ENCODE measurements around the gene NCK2. TPM values are rescaled to one million over a fixed set of nuclear protein-coding genes. Genes with fewer than 3 reads are reported as not detected.
"Not testable (repeated sequence)": the region's sequence is repeated elsewhere in the genome, so short reads cannot be mapped to it uniquely, and the experiment has no call there.

NCK2 gene
- total RNA-seq, 1 donor from 2014 or later, result 86.2 TPM

DNA sequence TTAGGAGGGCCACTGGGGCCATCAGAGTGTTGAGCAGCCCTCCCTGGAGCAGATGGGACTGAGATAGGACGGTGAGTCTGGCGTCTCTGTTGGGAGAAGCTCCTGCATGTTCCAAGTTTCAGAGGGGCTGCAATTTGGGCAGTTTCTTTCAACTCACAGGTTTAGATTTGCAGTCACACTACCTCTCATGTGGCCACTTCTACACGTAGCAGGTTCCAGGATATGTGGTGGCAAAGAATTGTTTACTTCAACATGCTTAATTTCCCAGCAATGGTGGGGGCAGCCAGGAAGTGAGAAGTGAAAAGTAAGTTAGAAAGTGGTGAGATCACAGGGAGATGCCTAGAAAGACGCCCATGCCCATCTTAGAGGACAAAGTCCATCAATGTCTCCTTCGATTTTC lies 9.3 kb downstream of the NCK2 start:
- Mint-ChIP-seq H3K9me3 (peaks cover 5% of the 10 kb centered on the region), H3K4me3 (peak overlapping the region; percentile 70), H3K27ac (peak overlapping the region; percentile 90), H3K4me1 (peaks cover 87% of the 10 kb centered on the region), H3K27me3 (no peaks in the 10 kb centered on the region), H3K36me3 (ENCODE audit: low read depth) (peaks cover 74% of the 10 kb centered on the region)
- DNase-seq, result peak; percentile 90
- intact Hi-C loops (cut with micrococcal nuclease), result loop anchor here (1.0 to 2.0 kb wide), 2 partner anchors 8 to 15 kb away; no protein-coding TSS in a partner anchor

DNA sequence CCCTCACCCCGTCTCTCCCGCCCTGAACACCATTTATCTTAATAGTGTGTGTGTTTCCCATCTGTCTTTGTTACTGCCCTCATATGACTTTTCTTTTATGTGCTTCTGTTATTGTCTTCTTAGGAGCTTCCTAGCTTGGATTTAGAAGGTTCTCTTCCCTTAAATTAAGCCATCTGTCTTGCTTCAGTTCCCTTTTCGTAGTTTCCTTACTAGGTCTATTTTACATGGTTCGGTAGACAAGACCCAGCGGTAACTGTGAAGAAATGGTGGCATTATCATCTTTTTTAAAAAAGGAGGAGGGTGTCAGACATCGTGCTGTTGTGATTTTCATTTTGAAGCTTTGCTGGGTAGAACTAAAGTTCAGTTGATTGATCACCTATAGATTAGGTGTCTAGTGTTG lies 10.3 kb downstream of the NCK2 start:
- no peaks in the 10 kb centered on the region for H3K27me3 Mint-ChIP-seq
- no peak for DNase-seq
- peaks cover 71% of the 10 kb centered on the region for H3K36me3 Mint-ChIP-seq (ENCODE audit: low read depth)
- peaks cover 86% of the 10 kb centered on the region for H3K4me1 Mint-ChIP-seq
- intact Hi-C loops (cut with micrococcal nuclease), result loop anchor here (1.0 to 2.0 kb wide), 2 partner anchors 9 to 14 kb away; no protein-coding TSS in a partner anchor
- H3K27ac Mint-ChIP-seq, result peak overlapping the region; percentile 90
- peak overlapping the region; percentile 70 for H3K4me3 Mint-ChIP-seq
- peaks cover 5% of the 10 kb centered on the region for H3K9me3 Mint-ChIP-seq

DNA sequence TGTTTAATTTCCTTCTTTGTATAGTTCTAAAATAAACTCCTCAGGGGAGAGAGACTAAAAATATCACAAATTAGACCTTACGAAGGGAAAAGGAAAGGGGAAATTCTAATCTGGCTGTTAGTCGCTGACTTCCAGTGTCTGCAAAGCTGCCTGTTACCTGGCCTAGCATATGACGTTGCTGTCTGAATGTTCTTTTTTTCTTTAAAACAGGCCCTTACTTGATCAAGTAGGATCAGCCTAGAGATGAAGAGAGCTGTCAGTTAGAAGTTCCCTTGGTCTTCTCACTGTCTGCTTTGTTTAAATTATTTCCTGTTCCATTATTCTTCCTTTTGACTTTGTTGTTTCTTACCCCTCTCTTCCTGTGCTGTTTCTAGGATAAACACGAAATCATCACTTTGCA lies 11.2 kb downstream of the NCK2 start:
- H3K4me3 Mint-ChIP-seq, result peak overlapping the region; percentile 70
- peaks cover 86% of the 10 kb centered on the region for H3K4me1 Mint-ChIP-seq
- no peaks in the 10 kb centered on the region for H3K27me3 Mint-ChIP-seq
- peaks cover 4% of the 10 kb centered on the region for H3K9me3 Mint-ChIP-seq
- H3K36me3 Mint-ChIP-seq (ENCODE audit: low read depth), result peaks cover 66% of the 10 kb centered on the region
- intact Hi-C loops (cut with micrococcal nuclease), result loop anchor here (2.0 kb wide), 1 partner anchor 13 kb away; no protein-coding TSS in a partner anchor
- DNase-seq, result peak; percentile 70
- peak overlapping the region; percentile 90 for H3K27ac Mint-ChIP-seq

DNA sequence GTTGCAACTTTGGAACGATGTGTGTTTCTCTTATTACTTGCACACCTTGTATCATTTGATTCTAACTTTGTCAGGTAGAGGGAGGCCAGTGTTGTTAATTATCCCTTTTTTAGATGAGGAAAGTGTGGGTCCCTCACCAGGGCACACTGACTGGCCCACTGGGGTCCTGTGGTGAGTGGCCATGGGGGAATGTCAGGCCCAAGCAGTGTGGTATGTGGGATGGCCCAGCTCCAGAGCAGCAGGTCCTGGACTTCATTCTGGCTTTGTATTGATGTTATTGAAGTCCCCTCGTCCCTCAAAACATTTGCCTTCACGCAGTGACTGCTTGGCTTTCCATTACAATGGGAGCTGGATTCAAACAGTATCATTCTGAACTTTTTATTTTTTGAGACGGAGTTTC lies 11.7 kb downstream of the NCK2 start:
- Mint-ChIP-seq H3K4me3 (peak overlapping the region; percentile 70), H3K36me3 (ENCODE audit: low read depth) (peaks cover 61% of the 10 kb centered on the region), H3K4me1 (peaks cover 84% of the 10 kb centered on the region), H3K9me3 (no peaks in the 10 kb centered on the region), H3K27me3 (no peaks in the 10 kb centered on the region), H3K27ac (peak overlapping the region; percentile 90)
- DNase-seq, result no peak
- intact Hi-C loops (cut with micrococcal nuclease), result no loop called here

DNA sequence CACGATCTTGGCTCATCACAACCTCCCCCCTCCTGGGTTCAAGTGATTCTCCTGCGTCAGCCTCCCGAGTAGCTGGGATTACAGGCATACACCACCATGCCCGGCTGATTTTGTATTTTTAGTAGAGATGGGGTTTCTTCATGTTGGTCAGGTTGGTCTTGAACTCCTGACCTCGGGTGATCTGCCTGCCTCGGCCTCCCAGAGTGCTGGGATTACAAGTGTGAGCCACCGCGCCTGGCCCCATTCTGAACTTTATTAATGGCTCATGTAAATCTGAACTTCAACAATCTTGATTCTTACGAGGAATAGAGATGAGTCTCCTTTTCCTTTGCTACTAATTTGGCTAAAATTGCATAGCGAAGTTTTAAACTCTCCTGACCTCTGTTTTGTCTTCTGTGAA lies 12.2 kb downstream of the NCK2 start:
- peaks cover 60% of the 10 kb centered on the region for H3K36me3 Mint-ChIP-seq (ENCODE audit: low read depth)
- H3K27me3 Mint-ChIP-seq; DNase-seq; intact Hi-C loops (cut with micrococcal nuclease); H3K9me3 Mint-ChIP-seq: not testable (repeated sequence)
- H3K27ac Mint-ChIP-seq, result peak overlapping the region; percentile 90
- H3K4me1 Mint-ChIP-seq, result peaks cover 85% of the 10 kb centered on the region
- H3K4me3 Mint-ChIP-seq, result peak overlapping the region; percentile 63

DNA sequence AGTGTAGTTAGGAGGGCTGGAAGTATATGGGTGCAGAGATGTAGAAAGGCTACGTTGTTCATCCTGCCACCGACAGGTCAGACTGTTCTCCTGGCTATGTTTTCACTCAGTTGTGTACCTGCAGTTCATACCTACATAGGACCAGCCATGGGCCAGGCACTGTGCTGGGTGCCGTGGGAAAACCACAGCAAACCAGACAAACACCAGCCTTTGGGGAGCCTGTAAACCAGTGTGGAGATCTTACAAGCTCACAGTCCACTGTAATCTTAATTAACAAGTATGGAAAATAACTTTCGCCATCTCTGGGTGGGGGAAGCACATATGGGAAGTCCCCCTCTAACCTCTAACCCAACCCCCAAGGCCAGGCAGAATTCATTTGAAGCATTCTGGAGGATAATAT lies 12.7 kb downstream of the NCK2 start:
- Mint-ChIP-seq H3K27ac (peak overlapping the region; percentile 90), H3K36me3 (ENCODE audit: low read depth) (peaks cover 60% of the 10 kb centered on the region), H3K27me3 (no peaks in the 10 kb centered on the region), H3K9me3 (no peaks in the 10 kb centered on the region), H3K4me1 (peaks cover 89% of the 10 kb centered on the region), H3K4me3 (peak overlapping the region; percentile 63)
- DNase-seq, result no peak
- intact Hi-C loops (cut with micrococcal nuclease), result no loop called here

DNA sequence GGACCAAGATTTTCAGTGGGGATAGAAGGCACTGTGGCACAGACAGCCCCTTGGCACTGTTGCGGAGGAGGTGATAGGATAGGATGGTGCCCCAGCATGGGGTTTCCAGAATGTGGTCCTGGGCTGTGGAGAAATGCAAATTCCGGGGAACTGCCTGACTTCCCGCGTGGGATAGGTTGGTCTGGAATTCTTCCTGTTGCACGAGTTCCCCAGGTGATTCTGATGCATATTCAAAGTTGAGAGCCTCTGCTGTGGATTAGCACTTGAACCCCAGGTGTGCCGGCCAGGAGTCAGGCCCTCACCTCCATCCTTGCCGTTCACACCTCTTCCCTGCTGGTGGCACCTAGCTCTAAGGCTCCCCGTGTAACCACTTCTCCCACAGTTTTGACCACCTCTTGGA lies 15.5 kb downstream of the NCK2 start:
- Mint-ChIP-seq H3K9me3 (no peaks in the 10 kb centered on the region), H3K27me3 (no peaks in the 10 kb centered on the region), H3K4me1 (peaks cover 77% of the 10 kb centered on the region), H3K36me3 (ENCODE audit: low read depth) (peaks cover 45% of the 10 kb centered on the region), H3K4me3 (peak overlapping the region; percentile 51), H3K27ac (peak overlapping the region; percentile 84)
- DNase-seq, result no peak
- intact Hi-C loops (cut with micrococcal nuclease), result no loop called here

DNA sequence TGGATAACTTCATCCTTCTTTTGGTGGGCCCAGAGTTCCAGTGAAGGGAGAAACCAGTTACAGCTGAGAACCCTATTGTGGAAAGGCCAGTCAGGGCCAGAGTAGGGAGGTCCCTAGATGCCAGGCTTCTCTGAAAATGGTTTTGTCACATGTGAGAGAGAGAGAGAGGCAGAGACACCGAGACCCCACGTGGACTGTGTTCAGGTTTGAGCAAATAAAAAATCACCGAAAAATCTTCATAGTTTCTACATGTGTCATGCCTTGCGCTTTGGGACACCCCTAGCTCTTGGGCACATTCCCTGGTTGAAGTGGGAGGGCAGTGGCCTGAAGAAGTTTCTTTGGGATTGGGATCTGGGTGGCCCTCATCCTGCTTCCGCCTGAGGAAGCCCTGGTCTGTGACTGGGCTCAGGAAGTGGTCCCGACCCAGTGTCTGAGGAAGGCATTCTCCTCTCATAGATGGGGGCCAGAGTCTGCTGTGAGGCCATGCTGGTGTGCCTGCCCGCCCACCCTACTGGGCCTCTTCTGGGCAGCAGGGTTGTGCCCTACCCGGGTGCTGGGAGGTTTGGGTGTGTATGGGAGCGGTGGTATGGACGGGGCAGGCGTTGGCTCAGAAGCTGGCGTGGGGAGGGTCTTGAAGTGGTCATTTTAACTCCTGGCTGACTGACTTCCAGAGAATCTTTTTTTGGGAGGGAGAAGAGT lies 16.1 kb downstream of the NCK2 start:
- intact Hi-C loops (cut with micrococcal nuclease), result no loop called here
- Mint-ChIP-seq H3K27me3 (no peaks in the 10 kb centered on the region), H3K36me3 (ENCODE audit: low read depth) (peaks cover 45% of the 10 kb centered on the region), H3K27ac (peak overlapping the region; percentile 84), H3K9me3 (no peaks in the 10 kb centered on the region), H3K4me3 (peak overlapping the region; percentile 51), H3K4me1 (peaks cover 75% of the 10 kb centered on the region)
- no peak for DNase-seq

DNA sequence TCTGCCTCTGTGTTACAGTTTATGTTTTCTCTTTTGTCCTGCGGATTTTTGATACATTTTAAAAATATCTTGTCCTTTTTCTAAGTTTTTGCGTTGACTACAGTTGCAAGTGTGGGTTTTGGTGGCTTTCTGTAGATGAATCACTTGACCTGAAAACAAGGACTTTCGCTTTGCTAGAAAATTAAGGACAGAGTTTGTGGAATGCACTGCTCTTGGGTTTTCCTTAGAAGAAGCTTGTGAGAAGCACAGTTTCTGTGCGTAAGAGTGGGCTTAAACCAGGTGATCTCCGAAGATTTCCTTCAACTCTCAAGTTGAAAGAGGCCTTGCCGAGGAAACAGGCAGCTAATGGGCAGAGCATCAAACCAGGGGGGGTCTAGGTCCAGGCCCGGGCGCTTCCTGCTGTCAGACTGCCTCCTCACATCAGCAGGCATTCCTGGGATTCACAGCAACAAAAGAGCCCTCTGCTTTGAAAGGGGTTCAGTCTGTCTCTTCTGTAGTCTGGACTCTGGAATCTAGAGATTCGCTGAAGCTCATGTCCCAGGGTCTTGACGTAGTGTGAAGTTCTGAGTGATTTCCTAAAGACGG lies 17.3 kb downstream of the NCK2 start:
- peak overlapping the region; percentile 90 for H3K27ac Mint-ChIP-seq
- peaks cover 49% of the 10 kb centered on the region for H3K36me3 Mint-ChIP-seq (ENCODE audit: low read depth)
- H3K4me3 Mint-ChIP-seq, result peak overlapping the region; percentile 52
- intact Hi-C loops (cut with micrococcal nuclease), result no loop called here
- no peaks in the 10 kb centered on the region for H3K27me3 Mint-ChIP-seq
- no peak for DNase-seq
- H3K9me3 Mint-ChIP-seq, result no peaks in the 10 kb centered on the region
- peaks cover 76% of the 10 kb centered on the region for H3K4me1 Mint-ChIP-seq

DNA sequence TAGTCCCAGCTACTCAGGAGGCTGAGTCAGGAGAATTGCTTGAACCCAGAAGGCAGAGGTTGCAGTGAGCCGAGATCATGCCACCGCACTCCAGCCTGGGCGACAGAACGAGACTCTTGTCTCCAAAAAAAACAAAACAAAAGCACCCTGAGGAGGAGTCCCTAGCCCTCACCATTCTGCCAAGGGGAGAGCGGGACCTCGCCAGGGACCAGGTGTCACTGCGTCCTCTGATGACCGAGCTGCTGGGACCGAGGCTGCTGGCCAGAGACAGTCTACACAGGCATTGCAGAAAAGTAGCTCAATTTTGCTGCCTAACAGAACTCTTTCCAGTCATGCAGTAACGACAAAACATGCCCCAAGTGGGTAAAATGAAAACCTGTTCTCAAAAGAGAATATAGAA lies 18.4 kb downstream of the NCK2 start:
- H3K4me1 Mint-ChIP-seq, result peaks cover 75% of the 10 kb centered on the region
- no peak overlapping the region for H3K4me3 Mint-ChIP-seq
- H3K27me3 Mint-ChIP-seq, result no peaks in the 10 kb centered on the region
- H3K36me3 Mint-ChIP-seq (ENCODE audit: low read depth), result peaks cover 51% of the 10 kb centered on the region
- H3K9me3 Mint-ChIP-seq, result no peaks in the 10 kb centered on the region
- no peak overlapping the region for H3K27ac Mint-ChIP-seq
- intact Hi-C loops (cut with micrococcal nuclease), result no loop called here
- DNase-seq, result no peak

DNA sequence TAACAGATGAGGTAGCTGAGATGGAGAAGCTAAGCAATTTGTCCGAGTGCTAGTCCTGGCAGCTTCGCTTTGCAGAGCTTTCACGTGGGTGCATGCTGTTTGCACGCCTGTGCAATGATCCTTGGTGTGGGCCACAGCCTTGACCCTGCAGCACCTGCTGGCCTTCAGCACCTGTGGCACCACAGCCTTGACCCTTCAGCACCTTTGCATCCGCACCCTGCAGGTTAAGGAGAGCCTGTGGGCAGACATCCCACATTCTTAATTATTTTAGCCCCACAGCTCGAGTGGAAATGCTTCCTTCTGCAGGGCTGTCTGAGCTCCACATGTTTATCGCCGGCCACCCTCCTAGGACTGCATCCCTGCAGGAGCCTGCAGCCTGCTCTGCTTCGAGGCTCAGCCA lies 19.3 kb downstream of the NCK2 start:
- Mint-ChIP-seq H3K36me3 (ENCODE audit: low read depth) (peaks cover 49% of the 10 kb centered on the region), H3K27ac (peak overlapping the region; percentile 53), H3K4me3 (no peak overlapping the region), H3K9me3 (no peaks in the 10 kb centered on the region), H3K27me3 (no peaks in the 10 kb centered on the region), H3K4me1 (peaks cover 73% of the 10 kb centered on the region)
- no peak for DNase-seq
- intact Hi-C loops (cut with micrococcal nuclease), result no loop called here

DNA sequence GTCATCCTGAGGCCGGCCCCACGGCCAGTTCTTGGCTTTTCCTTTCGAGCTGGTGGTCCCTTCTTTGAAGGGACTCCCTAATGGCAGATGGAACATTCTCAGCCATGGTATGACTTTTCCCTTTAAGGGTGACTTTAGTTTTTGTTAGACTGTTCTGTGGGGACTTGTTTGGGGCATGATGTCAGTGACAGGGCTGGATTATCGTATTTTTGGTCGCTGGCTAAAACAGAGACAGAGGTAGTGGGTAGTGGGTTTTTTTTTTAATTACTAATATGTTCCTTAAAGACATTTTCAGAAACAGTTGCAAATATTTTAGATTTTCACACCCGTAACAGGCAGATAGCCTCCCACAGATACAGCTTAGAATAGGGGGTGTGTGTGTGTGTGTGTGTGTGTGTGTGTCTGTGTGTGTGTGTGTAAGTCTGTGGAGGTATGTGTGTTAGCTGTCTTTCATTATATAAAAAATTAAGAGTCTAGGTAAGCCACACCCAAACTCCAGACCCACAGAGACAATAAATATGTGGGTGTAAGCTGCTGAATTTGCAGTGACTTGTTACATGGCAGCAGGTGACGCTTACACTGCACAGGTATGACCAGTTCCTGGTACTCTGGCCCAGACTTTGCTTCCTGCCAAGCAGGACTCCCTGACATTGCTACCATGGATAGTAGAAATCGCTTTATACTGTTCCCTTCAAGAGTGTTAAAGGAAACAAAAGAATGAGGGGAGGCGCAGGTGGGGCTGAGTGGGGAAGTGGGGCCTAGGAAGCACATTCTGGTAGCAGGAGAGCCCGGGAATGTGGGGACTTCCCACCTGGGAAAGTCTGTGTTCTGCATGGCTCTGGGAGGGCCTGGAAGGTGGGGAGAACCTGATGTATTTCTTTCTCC lies 20.9 kb downstream of the NCK2 start:
- Mint-ChIP-seq H3K9me3 (no peaks in the 10 kb centered on the region), H3K4me1 (peaks cover 71% of the 10 kb centered on the region), H3K27me3 (no peaks in the 10 kb centered on the region), H3K27ac (peak overlapping the region; percentile 82), H3K4me3 (peak overlapping the region; percentile 11), H3K36me3 (ENCODE audit: low read depth) (peaks cover 46% of the 10 kb centered on the region)
- intact Hi-C loops (cut with micrococcal nuclease), result no loop called here
- DNase-seq, result no peak

DNA sequence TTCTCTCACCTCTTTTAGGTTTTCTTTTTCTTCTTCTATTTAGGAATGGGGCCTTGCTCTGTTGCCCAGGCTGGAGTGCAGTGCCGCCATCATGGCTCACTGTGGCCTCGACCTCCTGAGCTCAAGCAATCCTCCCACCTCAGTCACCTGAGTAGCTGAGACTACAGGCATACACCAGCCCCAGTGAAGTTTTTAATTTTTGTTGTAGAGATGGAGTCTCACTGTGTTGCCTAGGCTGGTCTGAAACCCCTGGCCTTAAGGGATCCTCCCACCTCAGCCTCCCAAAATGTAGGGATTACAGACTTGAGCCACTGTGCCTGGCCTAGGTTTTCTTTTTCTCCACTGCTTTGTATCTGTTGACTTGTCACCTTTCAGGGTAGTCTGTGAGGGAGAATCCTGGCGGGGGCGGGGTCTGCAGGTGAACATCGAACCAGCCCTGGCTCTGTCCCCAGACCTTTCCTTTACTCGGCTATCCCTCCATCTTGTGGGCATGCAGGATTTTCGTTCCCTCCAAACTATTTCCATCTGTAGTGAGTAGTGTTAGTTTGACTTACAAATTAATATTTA lies 21.7 kb downstream of the NCK2 start:
- intact Hi-C loops (cut with micrococcal nuclease), result no loop called here
- Mint-ChIP-seq H3K36me3 (ENCODE audit: low read depth) (peaks cover 45% of the 10 kb centered on the region), H3K27ac (peak overlapping the region; percentile 82), H3K4me1 (peaks cover 67% of the 10 kb centered on the region), H3K9me3 (no peaks in the 10 kb centered on the region), H3K27me3 (no peaks in the 10 kb centered on the region), H3K4me3 (no peak overlapping the region)
- no peak for DNase-seq

Measured in activated CD4-positive, alpha-beta T cell treated with anti-CD3 and anti-CD28 coated beads, Interleukin-2, amount 10 ng/mL, durations not matched to agents 24 days and 14 days (primary cell).